Cardiac muscle cell (in vitro differentiated cells and primary cell): Measurements from ENCODE around the gene ALDH16A1. TPM values are rescaled to one million over a fixed set of nuclear protein-coding genes. Genes with fewer than 3 reads are reported as not detected.
"Not testable (repeated sequence)": the region's sequence is repeated elsewhere in the genome, so short reads cannot be mapped to it uniquely, and the experiment has no call there.

ENCODE experiments used
- DNase-seq, 2 donors: peaks; one replicate each; pipeline versions ENCODE4 v3.0.0 to v3.0.0-alpha.2; 2010 to 2017; ENCODE audit warnings: low read depth in 1 of 2, low spot score in 1 of 2
- H3K27ac ChIP-seq: fragments of 200-600 bp; sonication (generic); 2 replicates; pipeline ENCODE4 v1.5.1; 2016
- H3K27me3 ChIP-seq: fragments of 200-600 bp; sonication (generic); 2 replicates; pipeline ENCODE4 v1.6.0; 2016; ENCODE audit warnings: control low read depth
- H3K36me3 ChIP-seq: fragments of 200-600 bp; sonication (generic); 2 replicates; pipeline ENCODE4 v1.5.1; 2016; ENCODE audit warnings: control low read depth
- H3K4me1 ChIP-seq: fragments of 200-600 bp; sonication (generic); 2 replicates; pipeline ENCODE4 v1.8.1; 2017; ENCODE audit warnings: low read depth, mild to moderate bottlenecking, mixed run types
- H3K4me3 ChIP-seq: fragments of 200-600 bp; sonication (generic); 2 replicates; pipeline ENCODE4 v1.5.1; 2016; ENCODE audit warnings: mild to moderate bottlenecking
- H3K9me3 ChIP-seq: fragments of 200-600 bp; sonication (generic); 2 replicates; pipeline ENCODE4 v1.5.1; 2017; ENCODE audit warnings: low read depth, mild to moderate bottlenecking, control low read depth
- polyA plus RNA-seq: library from polyadenylated mRNA; unstranded; fragments of >200 nt; fragmentation: Nextera tagmentation; extraction: Ambion mirVana; gene quantifications from 2 replicates; pipeline ENCODE4 v1.2.1, GENCODE V29; 2016
- total RNA-seq: library from RNA; depleted of rRNA; stranded (reverse); fragments of >200 nt; gene quantifications from 2 replicates; pipeline ENCODE4 v1.2.3, GENCODE V29; 2016
- TF ChIP-seq, protein P1 (sequence below): IDR thresholded peaks from 2 replicates; pipeline ENCODE4 v1.5.1; 2012; ENCODE audit warnings: low read depth, mild to moderate bottlenecking, low read length

The ALDH16A1 gene
- total and polyA plus RNA-seq, 2 experiments from 2014 or later, result 37.3 to 46.4 TPM

DNA sequence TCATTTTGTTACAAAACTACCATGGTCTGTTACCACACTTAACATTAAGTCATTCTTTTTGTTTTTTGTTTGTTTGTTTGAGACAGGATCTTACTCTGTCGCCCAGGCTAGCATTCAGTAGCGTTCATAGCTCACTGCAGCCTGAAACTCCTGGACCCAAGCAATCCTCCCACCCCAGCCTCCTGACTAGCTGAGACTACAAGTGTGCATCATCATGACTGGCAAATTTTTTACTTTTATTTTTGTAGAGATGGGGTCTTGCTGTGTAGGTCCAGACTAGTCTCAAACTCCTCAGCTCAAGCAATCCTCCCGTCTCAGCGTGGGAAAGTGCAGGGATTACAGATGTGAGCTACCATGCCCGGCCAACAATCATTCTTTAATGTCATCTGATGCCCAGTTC is 3.3 kb downstream of the ALDH16A1 start:
- H3K9me3 ChIP-seq, result no peaks in the 10 kb centered on the region
- H3K27ac ChIP-seq, result no peak overlapping the region
- peaks cover 2% of the 10 kb centered on the region for H3K4me1 ChIP-seq
- no peak overlapping the region for H3K4me3 ChIP-seq
- TF ChIP-seq, protein P1, sequence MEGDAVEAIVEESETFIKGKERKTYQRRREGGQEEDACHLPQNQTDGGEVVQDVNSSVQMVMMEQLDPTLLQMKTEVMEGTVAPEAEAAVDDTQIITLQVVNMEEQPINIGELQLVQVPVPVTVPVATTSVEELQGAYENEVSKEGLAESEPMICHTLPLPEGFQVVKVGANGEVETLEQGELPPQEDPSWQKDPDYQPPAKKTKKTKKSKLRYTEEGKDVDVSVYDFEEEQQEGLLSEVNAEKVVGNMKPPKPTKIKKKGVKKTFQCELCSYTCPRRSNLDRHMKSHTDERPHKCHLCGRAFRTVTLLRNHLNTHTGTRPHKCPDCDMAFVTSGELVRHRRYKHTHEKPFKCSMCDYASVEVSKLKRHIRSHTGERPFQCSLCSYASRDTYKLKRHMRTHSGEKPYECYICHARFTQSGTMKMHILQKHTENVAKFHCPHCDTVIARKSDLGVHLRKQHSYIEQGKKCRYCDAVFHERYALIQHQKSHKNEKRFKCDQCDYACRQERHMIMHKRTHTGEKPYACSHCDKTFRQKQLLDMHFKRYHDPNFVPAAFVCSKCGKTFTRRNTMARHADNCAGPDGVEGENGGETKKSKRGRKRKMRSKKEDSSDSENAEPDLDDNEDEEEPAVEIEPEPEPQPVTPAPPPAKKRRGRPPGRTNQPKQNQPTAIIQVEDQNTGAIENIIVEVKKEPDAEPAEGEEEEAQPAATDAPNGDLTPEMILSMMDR, result no peak
- peaks cover 3% of the 10 kb centered on the region for H3K36me3 ChIP-seq
- DNase-seq, result peak in 1 of 2 donors; percentile 13
- no peaks in the 10 kb centered on the region for H3K27me3 ChIP-seq

DNA sequence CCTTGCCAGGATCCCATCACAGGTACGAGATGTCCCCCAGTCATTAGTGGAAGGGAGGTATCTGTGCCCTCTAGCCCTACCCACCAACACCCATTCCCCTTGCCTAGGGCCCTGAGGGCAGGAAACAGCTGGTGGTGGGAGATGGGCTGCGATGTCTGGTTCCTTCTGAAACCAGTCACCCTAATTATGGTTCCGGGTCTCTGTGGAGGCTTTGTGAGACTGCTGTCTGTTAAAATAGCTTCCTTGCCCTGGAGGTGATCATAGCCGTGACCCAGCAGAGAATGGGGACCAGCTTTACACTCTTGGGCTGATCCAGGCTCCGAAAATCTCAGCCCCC is 5.5 kb downstream of the ALDH16A1 start:
- Histone ChIP-seq H3K27me3 (no peaks in the 10 kb centered on the region), H3K4me1 (peaks cover 2% of the 10 kb centered on the region), H3K36me3 (peaks cover 3% of the 10 kb centered on the region), H3K27ac (no peak overlapping the region), H3K4me3 (no peak overlapping the region), H3K9me3 (no peaks in the 10 kb centered on the region)
- TF ChIP-seq, protein P1, result no peak
- DNase-seq, result no peak

DNA sequence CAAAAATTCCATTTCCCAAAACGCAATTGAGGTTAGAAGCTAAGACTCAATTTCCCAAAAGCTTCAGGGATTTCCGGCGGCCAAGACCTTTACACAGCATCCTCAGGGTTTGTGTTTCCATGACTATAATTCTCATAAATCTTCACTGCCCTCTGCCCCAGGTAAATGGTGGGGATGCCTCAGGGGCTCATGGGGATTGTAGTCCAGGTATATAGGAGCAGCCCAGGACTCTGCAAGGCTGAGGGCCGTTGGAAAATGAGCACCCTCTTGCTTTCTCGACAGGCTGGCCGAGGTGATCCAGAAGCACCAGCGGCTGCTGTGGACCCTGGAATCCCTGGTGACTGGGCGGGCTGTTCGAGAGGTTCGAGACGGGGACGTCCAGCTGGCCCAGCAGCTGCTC is 6.4 kb downstream of the ALDH16A1 start:
- TF ChIP-seq, protein P1, result no peak
- Histone ChIP-seq H3K9me3 (no peaks in the 10 kb centered on the region), H3K27me3 (no peaks in the 10 kb centered on the region), H3K4me3 (no peak overlapping the region), H3K4me1 (no peaks in the 10 kb centered on the region), H3K27ac (no peak overlapping the region), H3K36me3 (peaks cover 3% of the 10 kb centered on the region)
- DNase-seq, result no peak

DNA sequence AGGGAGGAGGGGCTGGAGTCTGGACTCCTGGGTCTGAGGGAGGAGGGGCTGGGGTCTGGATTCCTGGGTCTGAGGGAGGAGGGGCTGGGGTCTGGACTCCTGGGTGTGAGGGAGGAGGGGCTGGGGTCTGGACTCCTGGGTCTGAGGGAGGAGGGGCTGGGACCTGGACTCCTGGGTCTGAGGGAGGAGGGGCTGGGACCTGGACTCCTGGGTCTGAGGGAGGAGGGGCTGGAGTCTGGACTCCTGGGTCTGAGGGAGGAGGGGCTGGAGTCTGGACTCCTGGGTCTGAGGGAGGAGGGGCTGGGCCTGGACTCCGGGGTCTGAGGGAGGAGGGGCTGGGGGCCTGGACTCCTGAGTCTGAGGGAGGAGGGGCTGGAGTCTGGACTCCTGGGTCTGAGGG is 8.1 kb downstream of the ALDH16A1 start:
- DNase-seq, H3K36me3 ChIP-seq, H3K4me3 ChIP-seq, H3K4me1 ChIP-seq, H3K27ac ChIP-seq, H3K27me3 ChIP-seq, H3K9me3 ChIP-seq: not testable (repeated sequence)

DNA sequence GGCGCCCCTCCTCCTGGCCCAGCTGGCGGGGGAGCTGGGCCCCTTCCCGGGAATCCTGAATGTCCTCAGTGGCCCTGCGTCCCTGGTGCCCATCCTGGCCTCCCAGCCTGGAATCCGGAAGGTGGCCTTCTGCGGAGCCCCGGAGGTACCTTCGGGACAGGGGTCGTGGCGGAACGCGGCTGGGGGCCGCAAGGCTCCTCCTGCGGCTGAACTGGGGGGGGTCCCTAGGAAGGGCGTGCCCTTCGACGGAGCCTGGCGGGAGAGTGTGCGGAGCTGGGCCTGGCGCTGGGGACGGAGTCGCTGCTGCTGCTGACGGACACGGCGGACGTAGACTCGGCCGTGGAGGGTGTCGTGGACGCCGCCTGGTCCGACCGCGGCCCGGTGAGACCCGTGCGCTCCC is 8.6 kb downstream of the ALDH16A1 start:
- Histone ChIP-seq H3K27me3 (no peaks in the 10 kb centered on the region), H3K36me3 (peaks cover 3% of the 10 kb centered on the region), H3K4me1 (no peaks in the 10 kb centered on the region), H3K9me3 (no peaks in the 10 kb centered on the region), H3K27ac (no peak overlapping the region), H3K4me3 (no peak overlapping the region)
- TF ChIP-seq, protein P1, result no peak
- no peak for DNase-seq

DNA sequence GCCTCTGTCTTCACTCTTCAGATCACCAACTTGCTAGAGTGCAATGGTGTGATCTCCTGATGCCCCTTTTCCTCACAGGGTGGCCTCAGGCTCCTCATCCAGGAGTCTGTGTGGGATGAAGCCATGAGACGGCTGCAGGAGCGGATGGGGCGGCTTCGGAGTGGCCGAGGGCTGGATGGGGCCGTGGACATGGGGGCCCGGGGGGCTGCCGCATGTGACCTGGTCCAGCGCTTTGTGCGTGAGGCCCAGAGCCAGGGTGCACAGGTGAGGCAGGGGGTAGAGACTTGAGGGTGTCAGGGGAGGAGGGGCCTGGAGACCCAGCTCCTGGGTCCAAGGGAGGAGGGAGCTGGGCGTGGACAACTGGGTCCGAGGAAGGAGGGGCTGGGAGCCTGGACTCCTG is 9.5 kb downstream of the ALDH16A1 start:
- H3K4me1 ChIP-seq, result no peaks in the 10 kb centered on the region
- H3K4me3 ChIP-seq, result no peak overlapping the region
- DNase-seq, result no peak
- no peaks in the 10 kb centered on the region for H3K27me3 ChIP-seq
- no peaks in the 10 kb centered on the region for H3K9me3 ChIP-seq
- no peak overlapping the region for H3K27ac ChIP-seq
- TF ChIP-seq, protein P1, result no peak
- peaks cover 3% of the 10 kb centered on the region for H3K36me3 ChIP-seq
